WTC11 (cell line): ENCODE measurements around the gene AADACL2. TPM values are rescaled to one million over a fixed set of nuclear protein-coding genes. Genes with fewer than 3 reads are reported as not detected.

ENCODE experiments used
- ATAC-seq: fragments of 200-7000 bp; cut with Tn5 transposase; 2 replicates; pipeline ENCODE4 v1.10.0; 2021; ENCODE audit warnings: mild to moderate bottlenecking, moderate library complexity
- CTCF ChIA-PET: fragments of 300-600 bp; sonication (Branson Sonifier 250); formaldehyde crosslinking; loops from one replicate; lab custom pipeline; 2021; ENCODE audit warnings: antibody characterized with exemption; lab: Charles Lee
- POLR2A ChIA-PET: fragments of 350-600 bp; sonication (Branson Sonifier 250); formaldehyde crosslinking; loops from one replicate; lab custom pipeline; 2021; ENCODE audit warnings: antibody characterized with exemption; lab: Charles Lee
- DNase-seq: peaks from one replicate; pipeline ENCODE4 v3.0.0; 2021; ENCODE audit warnings: low spot score
- H3K27ac Mint-ChIP-seq: 2 replicates; pipeline ENCODE4 v1.8.0; 2021; ENCODE audit warnings: mixed read lengths
- H3K27me3 Mint-ChIP-seq: 2 replicates; pipeline ENCODE4 v1.8.0; 2021; ENCODE audit warnings: low read depth, mild to moderate bottlenecking, moderate library complexity, mixed read lengths
- H3K36me3 Mint-ChIP-seq: 2 replicates; pipeline ENCODE4 v1.8.0; 2021; ENCODE audit warnings: mixed read lengths
- H3K4me1 Mint-ChIP-seq: 2 replicates; pipeline ENCODE4 v1.8.0; 2022; ENCODE audit warnings: mixed read lengths
- H3K4me3 Mint-ChIP-seq: 2 replicates; pipeline ENCODE4 v1.8.0; 2021; ENCODE audit warnings: mild to moderate bottlenecking, moderate library complexity, mixed read lengths
- H3K9me3 Mint-ChIP-seq: 2 replicates; pipeline ENCODE4 v1.8.0; 2021; ENCODE audit warnings: mixed read lengths
- ATF1 ChIP-seq: sonication (generic); formaldehyde crosslinking; IDR thresholded peaks from 2 replicates; pipeline ENCODE4 v1.8.1; 2023; ENCODE audit warnings: mild to moderate bottlenecking, moderate library complexity, missing genetic modification reagents
- CREB1 ChIP-seq: sonication (generic); formaldehyde crosslinking; IDR thresholded peaks from 2 replicates; pipeline ENCODE4 v1.8.0; 2023; ENCODE audit warnings: mild to moderate bottlenecking, missing genetic modification reagents
- ELF4 ChIP-seq: sonication (generic); formaldehyde crosslinking; IDR thresholded peaks from 2 replicates; pipeline ENCODE4 v1.8.1; 2022; ENCODE audit warnings: low read depth, mild to moderate bottlenecking, moderate library complexity, missing genetic modification reagents
- ERG ChIP-seq: fragments of 250-450 bp; sonication (Bioruptor Pico); IDR thresholded peaks from 2 replicates; pipeline ENCODE4 v1.8.0; 2021; ENCODE audit warnings: mild to moderate bottlenecking
- FOXP1 ChIP-seq: sonication (generic); formaldehyde crosslinking; IDR thresholded peaks from 2 replicates; pipeline ENCODE4 v1.8.0; 2022; ENCODE audit warnings: missing genetic modification reagents, mild to moderate bottlenecking, moderate library complexity, borderline replicate concordance
- GABPB1 ChIP-seq: sonication (generic); formaldehyde crosslinking; IDR thresholded peaks from 2 replicates; pipeline ENCODE4 v1.8.1; 2023; ENCODE audit warnings: mild to moderate bottlenecking, missing genetic modification reagents
- IRF2 ChIP-seq: sonication (generic); formaldehyde crosslinking; IDR thresholded peaks from 2 replicates; pipeline ENCODE4 v1.8.0; 2022; ENCODE audit warnings: low read depth, missing genetic modification reagents, borderline replicate concordance
- JAZF1 ChIP-seq: fragments of 250-450 bp; sonication (Bioruptor Pico); IDR thresholded peaks from 2 replicates; pipeline ENCODE4 v1.9.0; 2021; ENCODE audit warnings: moderate library complexity, mild to moderate bottlenecking, inconsistent platforms
- KAT7 ChIP-seq: sonication (generic); formaldehyde crosslinking; IDR thresholded peaks from 2 replicates; pipeline ENCODE4 v1.8.1; 2023; ENCODE audit warnings: missing genetic modification reagents, mild to moderate bottlenecking, borderline replicate concordance
- NR1H2 ChIP-seq: sonication (generic); formaldehyde crosslinking; IDR thresholded peaks from 2 replicates; pipeline ENCODE4 v1.9.0; 2021; ENCODE audit warnings: mild to moderate bottlenecking, moderate library complexity, missing genetic modification reagents
- PREB ChIP-seq: sonication (generic); formaldehyde crosslinking; IDR thresholded peaks from 2 replicates; pipeline ENCODE4 v1.8.1; 2022; ENCODE audit warnings: mild to moderate bottlenecking, missing genetic modification reagents, moderate library complexity, borderline replicate concordance
- PRRX2 ChIP-seq: fragments of 250-450 bp; sonication (Bioruptor Pico); IDR thresholded peaks from 2 replicates; pipeline ENCODE4 v1.8.0; 2021; ENCODE audit warnings: mild to moderate bottlenecking
- SP1 ChIP-seq: sonication (generic); formaldehyde crosslinking; conservative IDR thresholded peaks from 2 replicates; pipeline ENCODE4 v1.8.1; 2022; ENCODE audit warnings: missing genetic modification reagents
- TEAD4 ChIP-seq: sonication (generic); formaldehyde crosslinking; IDR thresholded peaks from 2 replicates; pipeline ENCODE4 v1.8.0; 2022; ENCODE audit warnings: mild to moderate bottlenecking, missing genetic modification reagents
- USF2 ChIP-seq: sonication (generic); formaldehyde crosslinking; IDR thresholded peaks from 2 replicates; pipeline ENCODE4 v1.8.1; 2023; ENCODE audit warnings: mild to moderate bottlenecking, missing genetic modification reagents, moderate library complexity
- ZNF138 ChIP-seq: sonication (generic); formaldehyde crosslinking; conservative IDR thresholded peaks from 2 replicates; pipeline ENCODE4 v1.8.1; 2022; ENCODE audit warnings: mild to moderate bottlenecking, moderate library complexity, missing genetic modification reagents
- ZNF219 ChIP-seq: sonication (generic); formaldehyde crosslinking; IDR thresholded peaks from 2 replicates; pipeline ENCODE4 v1.8.0; 2023; ENCODE audit warnings: missing genetic modification reagents, mild to moderate bottlenecking, borderline replicate concordance
- total RNA-seq: library from RNA; stranded (reverse); gene quantifications from 3 replicates; pipeline ENCODE4 v1.2.3, GENCODE V29; 2021
- TF ChIP-seq, protein P1 (sequence below): sonication (generic); formaldehyde crosslinking; IDR thresholded peaks from 2 replicates; pipeline ENCODE4 v1.8.1; 2023; ENCODE audit warnings: mild to moderate bottlenecking, moderate library complexity, missing genetic modification reagents
- TF ChIP-seq, protein P2 (sequence below): sonication (generic); formaldehyde crosslinking; IDR thresholded peaks from 2 replicates; pipeline ENCODE4 v1.8.0; 2023; ENCODE audit warnings: missing genetic modification reagents
- TF ChIP-seq, protein P3 (sequence below): sonication (generic); formaldehyde crosslinking; IDR thresholded peaks from 2 replicates; pipeline ENCODE4 v1.8.1; 2023; ENCODE audit warnings: mild to moderate bottlenecking, missing genetic modification reagents
- TF ChIP-seq, protein P4 (sequence below): sonication (generic); formaldehyde crosslinking; conservative IDR thresholded peaks from 2 replicates; pipeline ENCODE4 v1.8.1; 2022; ENCODE audit warnings: mild to moderate bottlenecking, missing genetic modification reagents
- TF ChIP-seq, protein P5 (sequence below): sonication (generic); formaldehyde crosslinking; IDR thresholded peaks from 2 replicates; pipeline ENCODE4 v1.8.1; 2022; ENCODE audit warnings: low read depth, mild to moderate bottlenecking, moderate library complexity, missing genetic modification reagents, borderline replicate concordance

AADACL2 gene
- total RNA-seq, 1 experiment from 2014 or later, result not detected

GRCh38 chr3:151722856-151723255 lies 10.9 kb upstream of the AADACL2 start (continued):
- TF ChIP-seq, protein P1, sequence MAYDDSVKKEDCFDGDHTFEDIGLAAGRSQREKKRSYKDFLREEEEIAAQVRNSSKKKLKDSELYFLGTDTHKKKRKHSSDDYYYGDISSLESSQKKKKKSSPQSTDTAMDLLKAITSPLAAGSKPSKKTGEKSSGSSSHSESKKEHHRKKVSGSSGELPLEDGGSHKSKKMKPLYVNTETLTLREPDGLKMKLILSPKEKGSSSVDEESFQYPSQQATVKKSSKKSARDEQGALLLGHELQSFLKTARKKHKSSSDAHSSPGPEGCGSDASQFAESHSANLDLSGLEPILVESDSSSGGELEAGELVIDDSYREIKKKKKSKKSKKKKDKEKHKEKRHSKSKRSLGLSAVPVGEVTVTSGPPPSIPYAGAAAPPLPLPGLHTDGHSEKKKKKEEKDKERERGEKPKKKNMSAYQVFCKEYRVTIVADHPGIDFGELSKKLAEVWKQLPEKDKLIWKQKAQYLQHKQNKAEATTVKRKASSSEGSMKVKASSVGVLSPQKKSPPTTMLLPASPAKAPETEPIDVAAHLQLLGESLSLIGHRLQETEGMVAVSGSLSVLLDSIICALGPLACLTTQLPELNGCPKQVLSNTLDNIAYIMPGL, result no peak
- TF ChIP-seq PREB, result no peak
- TF ChIP-seq GABPB1 (CRISPR knock-in tag), result no peak
- TF ChIP-seq SP1 (CRISPR knock-in tag), result no peak
- no peak for TF ChIP-seq NR1H2 (CRISPR knock-in tag)
- TF ChIP-seq, all 79 proteins: peak for 0

- CTCF ChIA-PET, result interaction anchor here (0.6 kb wide), 1 partner anchor 190 kb away, joined by 3 read pairs; no protein-coding TSS in a partner anchor
- H3K36me3 Mint-ChIP-seq, result peaks cover 6% of the 10 kb centered on the region
- no peak overlapping the region for H3K27ac Mint-ChIP-seq
- DNase-seq (no peak), ATAC-seq (peak; percentile 78)
- no peaks in the 10 kb centered on the region for H3K27me3 Mint-ChIP-seq
- H3K4me3 Mint-ChIP-seq, result no peak overlapping the region
- TF ChIP-seq, protein P2, sequence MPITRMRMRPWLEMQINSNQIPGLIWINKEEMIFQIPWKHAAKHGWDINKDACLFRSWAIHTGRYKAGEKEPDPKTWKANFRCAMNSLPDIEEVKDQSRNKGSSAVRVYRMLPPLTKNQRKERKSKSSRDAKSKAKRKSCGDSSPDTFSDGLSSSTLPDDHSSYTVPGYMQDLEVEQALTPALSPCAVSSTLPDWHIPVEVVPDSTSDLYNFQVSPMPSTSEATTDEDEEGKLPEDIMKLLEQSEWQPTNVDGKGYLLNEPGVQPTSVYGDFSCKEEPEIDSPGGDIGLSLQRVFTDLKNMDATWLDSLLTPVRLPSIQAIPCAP (CRISPR knock-in tag), result no peak
- TF ChIP-seq PRRX2, result no peak
- TF ChIP-seq, protein P3, sequence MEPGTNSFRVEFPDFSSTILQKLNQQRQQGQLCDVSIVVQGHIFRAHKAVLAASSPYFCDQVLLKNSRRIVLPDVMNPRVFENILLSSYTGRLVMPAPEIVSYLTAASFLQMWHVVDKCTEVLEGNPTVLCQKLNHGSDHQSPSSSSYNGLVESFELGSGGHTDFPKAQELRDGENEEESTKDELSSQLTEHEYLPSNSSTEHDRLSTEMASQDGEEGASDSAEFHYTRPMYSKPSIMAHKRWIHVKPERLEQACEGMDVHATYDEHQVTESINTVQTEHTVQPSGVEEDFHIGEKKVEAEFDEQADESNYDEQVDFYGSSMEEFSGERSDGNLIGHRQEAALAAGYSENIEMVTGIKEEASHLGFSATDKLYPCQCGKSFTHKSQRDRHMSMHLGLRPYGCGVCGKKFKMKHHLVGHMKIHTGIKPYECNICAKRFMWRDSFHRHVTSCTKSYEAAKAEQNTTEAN (CRISPR knock-in tag), result no peak
- peaks cover 21% of the 10 kb centered on the region for H3K9me3 Mint-ChIP-seq
- POLR2A ChIA-PET, result no interaction called here
- H3K4me1 Mint-ChIP-seq, result no peaks in the 10 kb centered on the region
Observed at GRCh38 chr3:151724576-151725562, 8.9 kb upstream of the AADACL2 start.

DNA sequence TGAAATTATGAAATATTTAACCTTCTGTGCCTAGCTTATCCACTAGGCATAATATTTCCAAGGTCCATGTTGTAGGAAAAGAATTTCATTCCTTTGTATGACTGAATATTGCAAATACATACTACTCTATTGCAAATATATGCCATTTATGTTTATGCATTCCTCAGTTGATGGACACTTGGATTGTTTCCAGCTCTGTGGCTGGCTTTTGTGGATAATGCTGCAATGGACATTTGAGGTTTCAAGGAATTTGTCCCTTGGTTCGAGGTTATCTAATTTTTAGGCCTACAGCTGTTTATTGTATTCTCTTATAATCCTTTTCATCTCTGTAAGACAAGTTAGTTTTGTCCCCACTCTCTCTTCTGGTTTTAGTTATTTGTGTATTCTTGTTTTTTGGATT lies 7.7 kb upstream of the AADACL2 start:
- ATAC-seq, result no peak
- peaks cover 21% of the 10 kb centered on the region for H3K9me3 Mint-ChIP-seq
- TF ChIP-seq ZNF138 (CRISPR knock-in tag) (no peak), FOXP1 (CRISPR knock-in tag) (no peak), TEAD4 (CRISPR knock-in tag) (no peak), ELF4 (CRISPR knock-in tag) (no peak), KAT7 (CRISPR knock-in tag) (no peak), IRF2 (CRISPR knock-in tag) (no peak), JAZF1 (CRISPR knock-in tag) (no peak), CREB1 (CRISPR knock-in tag) (no peak), ERG (CRISPR knock-in tag) (no peak), USF2 (CRISPR knock-in tag) (no peak), ZNF219 (CRISPR knock-in tag) (no peak), ATF1 (CRISPR knock-in tag) (no peak)
- TF ChIP-seq, protein P4, sequence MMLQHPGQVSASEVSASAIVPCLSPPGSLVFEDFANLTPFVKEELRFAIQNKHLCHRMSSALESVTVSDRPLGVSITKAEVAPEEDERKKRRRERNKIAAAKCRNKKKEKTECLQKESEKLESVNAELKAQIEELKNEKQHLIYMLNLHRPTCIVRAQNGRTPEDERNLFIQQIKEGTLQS (CRISPR knock-in tag), result no peak
- TF ChIP-seq, protein P5, sequence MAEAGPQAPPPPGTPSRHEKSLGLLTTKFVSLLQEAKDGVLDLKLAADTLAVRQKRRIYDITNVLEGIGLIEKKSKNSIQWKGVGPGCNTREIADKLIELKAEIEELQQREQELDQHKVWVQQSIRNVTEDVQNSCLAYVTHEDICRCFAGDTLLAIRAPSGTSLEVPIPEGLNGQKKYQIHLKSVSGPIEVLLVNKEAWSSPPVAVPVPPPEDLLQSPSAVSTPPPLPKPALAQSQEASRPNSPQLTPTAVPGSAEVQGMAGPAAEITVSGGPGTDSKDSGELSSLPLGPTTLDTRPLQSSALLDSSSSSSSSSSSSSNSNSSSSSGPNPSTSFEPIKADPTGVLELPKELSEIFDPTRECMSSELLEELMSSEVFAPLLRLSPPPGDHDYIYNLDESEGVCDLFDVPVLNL (CRISPR knock-in tag), result no peak
- no peak for DNase-seq
- no peaks in the 10 kb centered on the region for H3K4me1 Mint-ChIP-seq
- H3K27me3 Mint-ChIP-seq, result no peaks in the 10 kb centered on the region
- CTCF ChIA-PET, result no interaction called here
- H3K27ac Mint-ChIP-seq, result no peak overlapping the region
- no peak overlapping the region for H3K4me3 Mint-ChIP-seq
- H3K36me3 Mint-ChIP-seq, result peaks cover 6% of the 10 kb centered on the region
- POLR2A ChIA-PET, result interaction anchor here (0.5 kb wide), 1 partner anchor 284 kb away, joined by 7 read pairs; no protein-coding TSS in a partner anchor
